HepG2 (cell line): ENCODE measurements around the gene IMPDH2. TPM values are rescaled to one million over a fixed set of nuclear protein-coding genes. Genes with fewer than 3 reads are reported as not detected.
A peak's percentile ranks its signal among the peaks of the same experiment; 100 is the strongest.

ENCODE experiments used
- BORCS8-MEF2B ChIP-seq: sonication (generic); formaldehyde crosslinking; IDR thresholded peaks from 2 replicates; pipeline ENCODE4 v1.8.0; 2022; ENCODE audit warnings: mild to moderate bottlenecking, missing genetic modification reagents
- DNMT3B ChIP-seq: conservative IDR thresholded peaks from 2 replicates; pipeline ENCODE4 v1.6.1; 2016; ENCODE audit warnings: missing biosample characterization, control low read depth
- ETV6 ChIP-seq: sonication (generic); formaldehyde crosslinking; conservative IDR thresholded peaks from 2 replicates; pipeline ENCODE4 v1.4.0; 2020; ENCODE audit warnings: missing genetic modification reagents
- GLI4 ChIP-seq: sonication (generic); formaldehyde crosslinking; IDR thresholded peaks from 2 replicates; pipeline ENCODE4 v1.5.1; 2020; ENCODE audit warnings: missing genetic modification reagents, mild to moderate bottlenecking, moderate library complexity, borderline replicate concordance
- HDAC6 ChIP-seq: fragments of 200-600 bp; sonication (generic); IDR thresholded peaks from 2 replicates; pipeline ENCODE4 v1.7.0; 2017; ENCODE audit warnings: mild to moderate bottlenecking, antibody characterized with exemption, low read length, low read depth
- KDM5B ChIP-seq: sonication (generic); formaldehyde crosslinking; IDR thresholded peaks from 2 replicates; pipeline ENCODE4 v1.4.0; 2020; ENCODE audit warnings: missing genetic modification reagents, mild to moderate bottlenecking, borderline replicate concordance
- KLF15 ChIP-seq: sonication (generic); formaldehyde crosslinking; IDR thresholded peaks from 2 replicates; pipeline ENCODE4 v1.8.1; 2023; ENCODE audit warnings: borderline replicate concordance, mild to moderate bottlenecking, inconsistent platforms, missing genetic modification reagents, mixed read lengths
- NFYB ChIP-seq: sonication (generic); formaldehyde crosslinking; IDR thresholded peaks from 2 replicates; pipeline ENCODE4 v1.4.0; 2020; ENCODE audit warnings: missing genetic modification reagents
- PAWR ChIP-seq: sonication (generic); formaldehyde crosslinking; IDR thresholded peaks from 2 replicates; pipeline ENCODE4 v1.4.0; 2020; ENCODE audit warnings: missing genetic modification reagents, mild to moderate bottlenecking, borderline replicate concordance
- RXRB ChIP-seq: IDR thresholded peaks from 2 replicates; pipeline ENCODE4 v1.6.1; 2016; ENCODE audit warnings: borderline replicate concordance, missing genetic modification reagents, missing compliant biosample characterization
- SPEN ChIP-seq: sonication (generic); formaldehyde crosslinking; IDR thresholded peaks from 2 replicates; pipeline ENCODE4 v1.5.1; 2020; ENCODE audit warnings: low read depth, mild to moderate bottlenecking, missing genetic modification reagents
- TRIM24 ChIP-seq: sonication (generic); formaldehyde crosslinking; IDR thresholded peaks from 2 replicates; pipeline ENCODE4 v1.8.0; 2022; ENCODE audit warnings: mild to moderate bottlenecking, missing genetic modification reagents
- ZNF230 ChIP-seq: sonication (generic); formaldehyde crosslinking; IDR thresholded peaks from 2 replicates; pipeline ENCODE4 v1.4.0; 2020; ENCODE audit warnings: mild to moderate bottlenecking, missing genetic modification reagents
- ZNF326 ChIP-seq: sonication (generic); formaldehyde crosslinking; IDR thresholded peaks from 2 replicates; pipeline ENCODE4 v1.4.0; 2020; ENCODE audit warnings: missing genetic modification reagents, borderline replicate concordance
- ZSCAN9 ChIP-seq: IDR thresholded peaks from 2 replicates; pipeline ENCODE4 v1.6.1; 2016; ENCODE audit warnings: borderline replicate concordance
- polyA plus RNA-seq, 8 experiments: library from polyadenylated mRNA; depleted of rRNA in 3 of 8; stranded (reverse) in 7 of 8; unstranded in 1 of 8; fragments of >200 nt; fragmentation: Illumina TruSeq in 4 of 8; extraction: Trizol in 4 of 8; gene quantifications; 2 replicates each; pipeline versions ENCODE4 v1.2.1 to v1.2.3, GENCODE V29; 2011 to 2016; ENCODE audit warnings: low read depth in 4 of 8, missing spikeins in 1 of 8, mixed read lengths in 1 of 8; ENCODE audit not compliant: insufficient read depth in 1 of 8
- total RNA-seq, 5 experiments: library from RNA; depleted of rRNA; stranded (reverse); fragments of >200 nt; fragmentation: Illumina TruSeq; extraction: Trizol; gene quantifications; 2 replicates each; pipeline ENCODE4 v1.2.3, GENCODE V29; 2016; ENCODE audit warnings: low read depth in 1 of 5
- TF ChIP-seq, protein P1 (sequence below), 2 experiments: fragments of 450-650 bp in 1 of 2; sonication (generic) in 1 of 2; formaldehyde crosslinking; IDR thresholded peaks; 2 replicates each; pipeline versions ENCODE4 v1.5.0 to v1.8.0; 2020 to 2022; ENCODE audit warnings: mild to moderate bottlenecking in 1 of 2, missing genetic modification reagents in 1 of 2
- TF ChIP-seq, protein P2 (sequence below): sonication (generic); formaldehyde crosslinking; IDR thresholded peaks from 2 replicates; pipeline ENCODE4 v1.4.0; 2020; ENCODE audit warnings: missing genetic modification reagents, borderline replicate concordance
- TF ChIP-seq, protein P3 (sequence below): sonication (generic); formaldehyde crosslinking; IDR thresholded peaks from 2 replicates; pipeline ENCODE4 v1.4.0; 2020; ENCODE audit warnings: missing genetic modification reagents
- TF ChIP-seq, protein P4 (sequence below): sonication (generic); formaldehyde crosslinking; IDR thresholded peaks from 2 replicates; pipeline ENCODE4 v1.8.1; 2023; ENCODE audit warnings: mild to moderate bottlenecking, moderate library complexity, missing genetic modification reagents
- TF ChIP-seq, protein P5 (sequence below): IDR thresholded peaks from 2 replicates; pipeline ENCODE4 v1.6.1; 2016; ENCODE audit warnings: mild to moderate bottlenecking

Gene IMPDH2
- total and polyA plus RNA-seq, 2 of the 13 experiments (the other 11 are each of a cell fraction or from before 2014, with no cell fraction given), result 248 to 260 TPM

DNA sequence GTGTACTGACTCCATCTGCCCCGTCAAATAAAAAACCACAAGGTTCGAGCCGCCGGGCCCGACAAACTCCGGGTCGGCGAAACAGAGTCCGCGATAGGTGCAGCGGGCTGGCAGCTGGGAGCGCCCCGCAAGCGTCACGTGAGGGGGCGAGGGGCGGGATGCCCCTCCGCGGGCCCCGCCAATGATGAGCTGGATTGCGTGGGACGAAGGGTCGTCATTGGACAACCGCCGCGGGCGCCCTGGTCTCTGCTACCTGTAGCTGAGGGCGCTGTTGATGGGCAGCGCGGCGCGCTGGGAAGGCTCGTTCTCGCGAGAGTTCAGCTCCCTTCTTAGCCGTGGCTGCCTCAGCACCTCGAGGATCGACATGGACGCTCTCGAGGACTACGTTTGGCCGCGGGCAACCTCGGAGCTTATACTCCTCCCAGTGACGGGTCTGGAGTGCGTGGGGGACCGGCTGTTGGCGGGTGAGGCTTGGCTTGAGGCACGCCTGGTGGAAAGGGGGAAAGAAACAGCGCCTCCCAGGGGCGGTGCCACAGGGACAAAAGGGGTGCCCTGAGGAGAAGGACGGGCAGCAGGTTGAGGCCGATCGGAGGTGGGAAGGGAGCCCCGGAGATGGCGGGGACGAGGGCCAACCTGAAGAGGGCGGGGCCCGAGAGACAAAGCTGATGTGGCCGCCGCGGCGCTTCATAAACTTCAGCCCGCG, 22.0 kb downstream of the IMPDH2 start, which contains the start of gene WDR6 (continued):
- TF ChIP-seq, protein P1, sequence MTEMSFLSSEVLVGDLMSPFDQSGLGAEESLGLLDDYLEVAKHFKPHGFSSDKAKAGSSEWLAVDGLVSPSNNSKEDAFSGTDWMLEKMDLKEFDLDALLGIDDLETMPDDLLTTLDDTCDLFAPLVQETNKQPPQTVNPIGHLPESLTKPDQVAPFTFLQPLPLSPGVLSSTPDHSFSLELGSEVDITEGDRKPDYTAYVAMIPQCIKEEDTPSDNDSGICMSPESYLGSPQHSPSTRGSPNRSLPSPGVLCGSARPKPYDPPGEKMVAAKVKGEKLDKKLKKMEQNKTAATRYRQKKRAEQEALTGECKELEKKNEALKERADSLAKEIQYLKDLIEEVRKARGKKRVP (CRISPR knock-in tag; IDR thresholded peaks at IDR 0.05), result peak in 1 of 2 experiments; percentile 77; a peak in 2 of 4 replicates
- peak; percentile 75; the same call in 1 of the 2 replicates for TF ChIP-seq SPEN (CRISPR knock-in tag)
- no peak for TF ChIP-seq TRIM24 (CRISPR knock-in tag)
- TF ChIP-seq ETV6, result 0 out of 2 replicates have a peak, but pooled peaks have one; percentile 37
- TF ChIP-seq, protein P2, sequence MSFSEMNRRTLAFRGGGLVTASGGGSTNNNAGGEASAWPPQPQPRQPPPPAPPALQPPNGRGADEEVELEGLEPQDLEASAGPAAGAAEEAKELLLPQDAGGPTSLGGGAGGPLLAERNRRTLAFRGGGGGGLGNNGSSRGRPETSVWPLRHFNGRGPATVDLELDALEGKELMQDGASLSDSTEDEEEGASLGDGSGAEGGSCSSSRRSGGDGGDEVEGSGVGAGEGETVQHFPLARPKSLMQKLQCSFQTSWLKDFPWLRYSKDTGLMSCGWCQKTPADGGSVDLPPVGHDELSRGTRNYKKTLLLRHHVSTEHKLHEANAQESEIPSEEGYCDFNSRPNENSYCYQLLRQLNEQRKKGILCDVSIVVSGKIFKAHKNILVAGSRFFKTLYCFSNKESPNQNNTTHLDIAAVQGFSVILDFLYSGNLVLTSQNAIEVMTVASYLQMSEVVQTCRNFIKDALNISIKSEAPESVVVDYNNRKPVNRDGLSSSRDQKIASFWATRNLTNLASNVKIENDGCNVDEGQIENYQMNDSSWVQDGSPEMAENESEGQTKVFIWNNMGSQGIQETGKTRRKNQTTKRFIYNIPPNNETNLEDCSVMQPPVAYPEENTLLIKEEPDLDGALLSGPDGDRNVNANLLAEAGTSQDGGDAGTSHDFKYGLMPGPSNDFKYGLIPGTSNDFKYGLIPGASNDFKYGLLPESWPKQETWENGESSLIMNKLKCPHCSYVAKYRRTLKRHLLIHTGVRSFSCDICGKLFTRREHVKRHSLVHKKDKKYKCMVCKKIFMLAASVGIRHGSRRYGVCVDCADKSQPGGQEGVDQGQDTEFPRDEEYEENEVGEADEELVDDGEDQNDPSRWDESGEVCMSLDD (CRISPR knock-in tag), result peak; percentile 69; the same call in 1 of the 2 replicates
- TF ChIP-seq KLF15, result peak; percentile 73; the same call in 1 of the 2 replicates
- TF ChIP-seq PAWR (CRISPR knock-in tag), result no peak
- TF ChIP-seq, protein P3, sequence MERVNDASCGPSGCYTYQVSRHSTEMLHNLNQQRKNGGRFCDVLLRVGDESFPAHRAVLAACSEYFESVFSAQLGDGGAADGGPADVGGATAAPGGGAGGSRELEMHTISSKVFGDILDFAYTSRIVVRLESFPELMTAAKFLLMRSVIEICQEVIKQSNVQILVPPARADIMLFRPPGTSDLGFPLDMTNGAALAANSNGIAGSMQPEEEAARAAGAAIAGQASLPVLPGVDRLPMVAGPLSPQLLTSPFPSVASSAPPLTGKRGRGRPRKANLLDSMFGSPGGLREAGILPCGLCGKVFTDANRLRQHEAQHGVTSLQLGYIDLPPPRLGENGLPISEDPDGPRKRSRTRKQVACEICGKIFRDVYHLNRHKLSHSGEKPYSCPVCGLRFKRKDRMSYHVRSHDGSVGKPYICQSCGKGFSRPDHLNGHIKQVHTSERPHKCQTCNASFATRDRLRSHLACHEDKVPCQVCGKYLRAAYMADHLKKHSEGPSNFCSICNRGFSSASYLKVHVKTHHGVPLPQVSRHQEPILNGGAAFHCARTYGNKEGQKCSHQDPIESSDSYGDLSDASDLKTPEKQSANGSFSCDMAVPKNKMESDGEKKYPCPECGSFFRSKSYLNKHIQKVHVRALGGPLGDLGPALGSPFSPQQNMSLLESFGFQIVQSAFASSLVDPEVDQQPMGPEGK (CRISPR knock-in tag), result peak; percentile 53; the same call in 1 of the 2 replicates
- TF ChIP-seq ZNF326, result 0 out of 2 replicates have a peak, but pooled peaks have one; percentile 29
- TF ChIP-seq NFYB (CRISPR knock-in tag), result peak; percentile 97
- TF ChIP-seq HDAC6, result no peak
- peak; percentile 78 for TF ChIP-seq KDM5B (CRISPR knock-in tag)
- TF ChIP-seq ZSCAN9 (CRISPR knock-in tag), result peak; percentile 83; the same call in 1 of the 2 replicates
- TF ChIP-seq BORCS8-MEF2B (CRISPR knock-in tag), result peak; percentile 88
- peak; percentile 88 for TF ChIP-seq ZNF230 (CRISPR knock-in tag)
- TF ChIP-seq, protein P4, sequence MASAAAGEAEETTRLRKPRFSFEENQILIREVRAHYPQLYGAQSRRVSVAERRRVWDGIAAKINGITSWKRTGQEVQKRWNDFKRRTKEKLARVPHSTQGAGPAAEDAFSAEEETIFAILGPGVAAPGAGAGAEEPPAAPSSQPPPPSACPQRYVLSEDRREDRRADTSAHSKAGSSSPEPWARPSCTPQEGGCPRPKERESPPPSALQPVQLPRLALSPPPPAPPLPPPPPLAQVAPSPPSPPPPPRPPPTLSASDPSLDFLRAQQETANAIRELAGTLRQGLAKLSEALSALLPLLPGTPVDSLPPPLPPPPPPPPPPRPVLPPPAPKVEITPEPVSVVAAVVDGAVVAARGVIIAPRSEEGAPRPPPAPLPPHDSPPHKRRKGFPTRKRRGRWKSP (CRISPR knock-in tag), result 0 out of 2 replicates have a peak, but pooled peaks have one; percentile 67
- TF ChIP-seq, protein P5, sequence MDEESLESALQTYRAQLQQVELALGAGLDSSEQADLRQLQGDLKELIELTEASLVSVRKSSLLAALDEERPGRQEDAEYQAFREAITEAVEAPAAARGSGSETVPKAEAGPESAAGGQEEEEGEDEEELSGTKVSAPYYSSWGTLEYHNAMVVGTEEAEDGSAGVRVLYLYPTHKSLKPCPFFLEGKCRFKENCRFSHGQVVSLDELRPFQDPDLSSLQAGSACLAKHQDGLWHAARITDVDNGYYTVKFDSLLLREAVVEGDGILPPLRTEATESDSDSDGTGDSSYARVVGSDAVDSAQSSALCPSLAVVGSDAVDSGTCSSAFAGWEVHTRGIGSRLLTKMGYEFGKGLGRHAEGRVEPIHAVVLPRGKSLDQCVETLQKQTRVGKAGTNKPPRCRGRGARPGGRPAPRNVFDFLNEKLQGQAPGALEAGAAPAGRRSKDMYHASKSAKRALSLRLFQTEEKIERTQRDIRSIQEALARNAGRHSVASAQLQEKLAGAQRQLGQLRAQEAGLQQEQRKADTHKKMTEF, result peak; percentile 69
- TF ChIP-seq GLI4 (CRISPR knock-in tag), result 0 out of 2 replicates have a peak, but pooled peaks have one; percentile 40
- TF ChIP-seq DNMT3B (CRISPR knock-in tag), result 0 out of 2 replicates have a peak, but pooled peaks have one; percentile 26
- peak; percentile 22; the same call in 1 of the 2 replicates for TF ChIP-seq RXRB (CRISPR knock-in tag)
